Measurements from ENCODE around the gene PRKCE.

The PRKCE gene

DNA sequence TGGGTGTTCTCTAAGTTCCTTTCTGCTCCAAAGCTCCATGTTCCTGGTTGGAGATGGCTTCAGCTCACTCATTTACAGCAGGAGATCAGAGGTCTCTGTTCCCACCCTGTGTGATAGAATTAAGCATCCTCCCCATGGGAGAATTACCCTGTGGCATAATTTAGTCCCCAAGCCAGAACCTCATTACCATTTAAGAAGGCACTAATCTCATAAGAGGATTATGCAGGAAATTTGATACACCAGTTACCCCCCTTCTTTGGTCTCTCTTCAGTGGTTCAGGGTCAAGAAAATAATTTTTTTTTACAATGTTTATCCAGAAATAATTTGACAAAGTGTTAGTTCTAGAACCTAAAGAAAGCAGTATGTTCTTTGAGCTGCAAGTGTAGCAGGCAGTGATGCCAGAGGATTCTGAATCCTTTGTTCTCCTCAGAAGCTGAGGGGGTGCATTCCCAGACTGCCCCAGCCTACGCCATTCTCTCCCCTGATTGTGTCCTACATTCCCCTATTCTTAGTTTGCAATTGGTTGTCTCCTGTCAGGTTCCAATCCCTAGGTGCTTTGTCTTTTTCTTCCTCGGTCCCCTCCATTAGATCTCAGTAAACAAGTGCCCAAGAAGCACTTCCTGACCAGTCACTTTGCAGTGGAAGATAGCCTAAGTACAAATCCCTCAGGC is 163.6 kb downstream of the PRKCE start:
- DNase-seq = no peak

DNA sequence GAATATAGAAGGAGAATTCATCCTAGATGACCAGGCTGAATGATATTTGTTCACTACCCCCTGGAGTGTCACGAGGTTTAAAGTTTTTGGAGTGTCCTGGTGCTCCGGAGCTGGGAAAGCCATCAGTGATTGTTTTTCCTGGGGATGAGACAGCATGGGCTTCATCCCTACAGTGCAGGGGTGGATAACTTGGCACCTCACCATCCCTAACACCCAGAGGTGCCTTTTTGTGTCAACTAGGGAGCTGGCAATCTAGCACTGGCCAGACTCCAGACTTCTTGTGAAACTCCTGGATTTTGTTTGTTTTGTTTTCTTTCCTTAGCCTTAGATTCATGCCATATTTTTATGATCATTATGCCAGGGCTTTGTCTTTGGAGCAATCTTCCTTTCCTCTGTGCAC is 164.8 kb downstream of the PRKCE start:
- no peak for DNase-seq

DNA sequence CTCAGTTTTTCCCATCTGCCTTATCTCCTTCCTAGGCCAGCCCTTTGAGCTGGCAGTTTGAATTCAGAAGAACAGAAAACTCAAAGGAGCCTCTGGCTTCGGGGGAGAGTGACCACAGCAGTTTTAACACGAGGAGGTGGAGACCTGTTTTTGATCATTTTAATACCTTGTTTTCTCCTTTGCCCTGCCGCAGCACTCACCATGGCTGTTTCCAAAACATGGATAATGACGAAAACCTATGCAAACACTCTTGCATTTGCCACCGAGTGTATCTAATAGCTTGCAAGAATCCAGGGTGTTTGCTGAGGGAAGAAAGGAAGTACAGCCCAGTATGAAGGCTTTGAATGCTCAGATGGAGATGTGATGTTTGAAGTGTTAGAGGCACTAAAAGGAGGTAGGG is 167.1 kb downstream of the PRKCE start:
- no peak for DNase-seq

DNA sequence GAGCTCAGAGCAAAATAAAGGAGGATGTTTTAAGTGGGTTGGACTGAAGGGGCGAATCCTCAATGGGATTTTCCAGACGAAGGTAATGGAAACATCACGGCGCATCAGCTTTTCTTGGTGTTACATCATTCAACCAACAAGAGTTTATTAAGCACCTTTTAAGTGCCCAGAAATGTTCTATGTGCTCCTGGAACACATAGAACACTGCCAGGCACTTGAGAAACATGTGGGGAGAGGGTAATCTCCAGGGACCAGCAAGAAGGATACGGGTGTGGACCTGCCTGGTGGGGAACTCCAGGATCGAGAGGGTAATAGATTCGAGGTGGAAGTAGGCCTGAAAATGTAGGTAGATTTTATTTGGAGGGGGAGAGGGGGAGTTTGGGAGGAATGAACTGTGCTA is 168.6 kb downstream of the PRKCE start:
- DNase-seq = no peak

DNA sequence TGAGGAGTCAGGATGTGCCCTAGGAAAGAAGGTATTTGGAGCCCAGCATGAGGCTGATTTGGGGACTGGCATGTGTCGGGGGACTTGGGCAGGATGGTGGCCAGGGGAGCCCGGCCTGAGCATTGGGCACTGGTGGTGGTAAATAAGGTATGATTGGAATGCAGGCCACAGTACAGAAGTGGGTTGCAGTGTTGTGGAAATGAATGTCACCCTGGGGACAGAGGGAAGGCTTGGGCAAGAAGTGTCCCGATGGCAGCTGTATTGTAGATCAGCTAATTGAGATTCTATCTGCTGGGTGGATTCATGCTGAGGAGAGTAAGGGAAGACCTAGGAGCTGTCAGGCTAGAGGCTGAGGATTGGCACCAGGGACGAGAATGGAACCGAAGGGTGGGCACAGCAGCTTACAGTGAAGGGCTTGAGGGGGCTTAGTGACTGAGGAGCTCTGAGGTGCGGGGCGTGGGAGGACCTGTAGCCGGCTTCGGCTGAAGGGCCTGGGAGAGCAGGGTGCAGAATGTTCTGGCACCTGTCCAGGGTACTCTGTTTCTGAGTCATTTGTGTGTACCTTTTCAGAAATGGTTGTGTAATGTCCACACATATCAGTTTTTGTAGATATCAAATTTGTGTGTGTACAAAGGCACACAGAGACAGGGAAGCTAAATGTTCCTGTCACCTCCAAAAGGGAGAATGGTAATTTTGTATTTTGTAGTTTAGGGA is 170.2 kb downstream of the PRKCE start:
- DNase-seq = no peak

DNA sequence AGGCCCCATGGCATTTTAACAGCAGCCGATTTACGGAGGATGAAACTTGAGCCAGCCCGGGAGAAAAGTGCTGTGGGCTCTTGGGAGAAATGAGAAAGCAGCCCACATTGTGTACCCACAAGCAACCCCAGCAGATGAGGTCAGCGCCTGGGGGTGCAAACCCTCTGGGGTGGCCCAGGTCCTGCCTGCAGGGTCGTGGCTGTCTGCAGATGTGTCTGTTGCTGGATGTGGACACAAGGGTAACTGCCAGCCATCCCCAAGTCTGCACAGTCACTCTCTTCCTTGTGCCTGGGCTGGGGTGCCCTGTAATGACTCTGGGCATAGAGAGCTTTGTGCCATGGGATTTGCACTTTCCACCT is 170.8 kb downstream of the PRKCE start:
- DNase-seq = no peak

DNA sequence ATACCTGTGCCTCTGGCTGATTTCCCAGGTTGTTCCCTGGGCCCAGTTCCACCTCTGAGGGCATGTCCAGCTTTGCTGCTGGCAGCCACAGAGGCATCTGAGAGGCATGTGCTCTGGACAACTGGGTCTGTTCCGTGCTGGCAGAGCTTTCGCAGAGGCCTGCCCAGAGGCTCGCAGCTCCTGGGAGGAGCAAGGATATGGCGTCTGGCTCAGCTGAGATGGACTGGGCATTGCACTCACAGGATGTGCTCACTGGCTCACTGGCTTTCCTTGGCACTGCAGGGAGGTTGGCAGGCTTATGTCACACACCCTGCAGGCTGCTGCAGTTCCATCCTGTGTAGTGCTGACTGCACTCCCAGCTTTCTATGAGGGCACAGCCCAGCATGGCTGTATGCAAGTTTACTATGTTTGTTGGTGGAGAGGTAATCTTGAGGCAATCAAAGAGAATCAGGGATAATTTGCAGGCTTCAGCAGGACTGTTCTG is 172.3 kb downstream of the PRKCE start:
- DNase-seq = no peak

DNA sequence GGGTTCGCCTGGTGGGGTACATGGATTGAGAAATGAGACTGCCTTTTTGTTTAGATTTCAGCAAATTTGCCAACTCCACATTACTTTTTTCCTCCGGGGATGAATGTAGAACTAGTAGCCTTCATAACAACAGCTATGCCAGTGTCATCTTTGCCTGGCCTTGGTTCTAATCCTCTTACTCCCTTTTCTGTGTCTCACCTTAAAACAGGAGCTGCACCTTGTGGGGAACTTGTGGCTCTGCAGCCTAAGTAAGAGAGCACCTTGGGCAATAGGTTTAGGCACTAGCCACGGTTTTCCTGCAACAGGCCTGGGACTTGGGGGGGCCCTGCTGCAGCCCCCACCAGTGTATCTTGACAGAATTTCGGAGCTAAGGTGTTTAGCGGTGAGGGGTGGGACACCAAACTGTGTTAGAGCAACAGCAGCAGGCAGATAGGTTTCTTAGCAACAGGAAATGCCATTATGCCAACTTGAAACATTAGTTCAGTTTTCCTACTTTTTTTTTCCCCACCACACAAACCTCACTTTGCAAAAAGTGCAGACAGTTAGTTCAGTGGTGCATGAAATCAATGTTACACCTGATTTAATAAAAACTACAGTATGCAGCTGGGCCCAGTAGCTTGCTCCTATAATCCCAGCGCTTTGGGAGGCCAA is 173.7 kb downstream of the PRKCE start:
- DNase-seq = no peak

DNA sequence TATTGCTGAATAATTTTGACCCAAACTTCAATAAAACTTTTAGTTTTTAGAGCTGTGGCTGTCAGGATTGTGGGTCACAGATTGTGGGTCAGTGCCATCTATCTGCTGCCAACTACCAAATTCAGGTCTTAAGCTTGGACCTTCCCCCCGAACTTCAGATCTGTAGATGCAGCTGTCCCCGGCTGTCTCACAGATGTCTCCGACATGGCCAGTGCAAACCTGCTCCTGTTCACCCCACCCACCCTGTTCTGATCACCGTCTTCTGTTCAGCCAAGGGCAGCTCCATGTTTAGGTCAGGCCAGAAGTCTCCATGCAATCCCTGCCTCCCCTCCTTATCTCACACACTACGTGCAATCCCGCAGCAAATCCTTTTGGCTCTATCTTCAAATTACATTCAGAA is 175.0 kb downstream of the PRKCE start:
- DNase-seq = no peak

DNA sequence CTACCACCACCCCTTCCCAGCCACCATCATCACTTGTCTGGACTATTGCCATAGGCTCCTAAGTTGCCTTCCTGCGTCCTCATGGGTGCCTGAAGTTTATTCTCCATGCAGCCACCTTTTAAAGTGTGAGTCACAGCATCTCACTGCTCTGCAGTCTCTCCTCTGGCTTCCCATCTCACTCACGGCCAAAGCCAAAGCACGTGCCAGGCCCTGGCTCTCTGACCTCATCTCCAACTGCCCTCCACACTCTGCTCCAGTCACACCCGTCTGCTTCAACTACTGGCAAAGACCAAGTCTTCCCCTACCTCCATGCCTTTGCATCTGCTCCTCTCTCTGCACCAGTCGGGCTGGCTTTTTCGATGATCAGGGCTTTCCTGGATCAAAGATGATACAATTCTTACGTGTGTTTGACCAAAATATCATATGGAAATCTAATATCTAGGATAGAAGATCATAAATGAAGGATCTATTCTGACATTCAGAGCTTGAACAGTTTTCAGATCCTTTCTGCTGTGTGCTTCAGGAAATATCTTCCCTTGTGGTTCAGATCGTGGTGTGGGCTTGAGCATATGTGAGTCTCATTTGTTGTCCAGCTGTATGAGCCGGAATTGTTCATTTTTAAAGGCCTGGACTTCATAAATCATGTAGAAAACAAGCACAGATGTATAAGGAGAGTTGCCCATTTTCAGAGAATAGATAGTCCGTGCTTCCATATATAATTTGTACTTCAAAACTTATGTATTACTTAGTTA is 175.6 kb downstream of the PRKCE start:
- no peak for DNase-seq

DNA sequence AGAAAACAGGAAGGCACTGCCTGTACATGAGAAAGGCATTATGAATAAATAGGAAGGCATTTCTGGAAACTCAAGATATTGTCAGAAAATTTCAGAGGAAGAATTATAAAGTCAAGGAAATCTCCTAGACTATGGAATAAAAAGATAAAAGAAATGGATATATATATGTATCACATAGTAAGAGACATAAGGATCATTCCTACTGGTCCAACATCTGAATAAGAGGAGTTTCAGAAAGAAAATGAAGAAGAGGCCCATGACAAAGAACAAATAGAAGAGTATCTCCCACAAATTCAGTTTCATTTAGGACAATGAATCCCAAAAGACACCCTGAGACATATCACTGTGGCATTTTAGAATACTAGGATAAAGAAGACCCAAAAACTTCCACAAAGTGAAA is 178.8 kb downstream of the PRKCE start:
- DNase-seq = no peak

DNA sequence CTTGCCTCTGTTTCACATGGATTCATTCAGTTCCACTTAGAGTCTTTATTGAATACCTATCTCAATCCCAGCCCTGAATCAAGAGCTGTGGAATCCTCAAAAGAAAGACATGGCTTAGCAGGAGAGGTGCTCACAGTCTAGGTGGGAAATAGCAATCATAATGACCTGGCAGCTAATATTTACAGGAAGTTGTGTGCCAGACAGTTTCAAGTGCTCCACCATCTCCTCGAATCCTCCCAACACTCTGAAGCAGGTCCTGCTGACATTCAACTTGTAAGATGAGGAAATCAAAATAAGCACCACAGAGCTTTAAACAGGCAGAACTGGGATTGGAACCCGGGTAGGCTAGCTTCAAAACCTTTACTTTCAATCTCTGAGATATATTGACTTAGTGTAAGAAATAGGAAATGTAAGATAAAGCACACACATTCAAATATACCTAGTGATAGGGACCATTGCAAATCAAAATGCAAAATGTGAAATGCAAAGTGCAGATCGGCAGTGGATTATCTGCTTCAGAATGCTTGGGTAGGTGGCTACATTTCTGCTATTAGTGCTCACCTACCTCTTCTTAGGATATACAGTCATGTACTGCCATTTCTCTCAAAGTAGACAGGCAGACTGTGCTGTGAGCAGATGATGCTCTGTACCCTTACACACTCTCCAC is 182.0 kb downstream of the PRKCE start:
- no peak for DNase-seq

DNA sequence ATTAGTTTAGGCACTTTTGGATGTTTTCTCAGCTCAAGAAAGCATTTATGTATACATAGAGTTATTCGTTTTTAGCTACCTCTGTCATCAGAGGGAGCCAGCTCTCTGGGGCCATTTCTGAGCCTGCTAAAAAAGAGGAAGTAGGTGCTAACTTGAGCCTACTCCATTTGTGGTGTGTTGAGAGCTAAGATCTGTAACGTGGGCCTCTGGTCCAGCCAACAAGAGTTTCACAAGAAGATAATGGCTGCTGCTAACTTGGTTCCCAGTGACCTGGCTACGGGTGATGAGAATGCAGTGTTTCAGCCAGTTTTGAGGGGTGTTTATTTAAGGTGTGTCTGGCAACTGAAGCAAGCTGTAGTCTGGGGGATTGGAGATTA is 182.5 kb downstream of the PRKCE start:
- DNase-seq = no peak

DNA sequence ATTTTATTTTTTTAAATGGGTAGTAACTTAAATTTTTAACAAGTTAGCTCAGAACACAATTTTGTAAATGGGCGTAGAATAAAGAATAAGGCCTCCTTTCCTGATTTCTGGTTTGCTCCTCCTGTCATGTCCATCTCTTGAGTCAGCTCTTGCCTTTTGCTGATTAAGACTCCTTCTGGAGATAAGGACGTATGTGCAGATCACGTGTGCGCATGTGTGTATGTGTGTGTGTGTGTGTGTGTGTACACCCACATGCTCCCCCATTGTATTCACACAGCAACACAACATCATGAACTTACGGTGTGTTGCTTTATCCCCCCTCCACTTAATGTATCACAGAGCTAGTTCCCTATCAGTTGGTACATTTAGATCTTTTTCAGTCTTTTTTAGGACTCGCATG is 182.9 kb downstream of the PRKCE start:
- no peak for DNase-seq

DNA sequence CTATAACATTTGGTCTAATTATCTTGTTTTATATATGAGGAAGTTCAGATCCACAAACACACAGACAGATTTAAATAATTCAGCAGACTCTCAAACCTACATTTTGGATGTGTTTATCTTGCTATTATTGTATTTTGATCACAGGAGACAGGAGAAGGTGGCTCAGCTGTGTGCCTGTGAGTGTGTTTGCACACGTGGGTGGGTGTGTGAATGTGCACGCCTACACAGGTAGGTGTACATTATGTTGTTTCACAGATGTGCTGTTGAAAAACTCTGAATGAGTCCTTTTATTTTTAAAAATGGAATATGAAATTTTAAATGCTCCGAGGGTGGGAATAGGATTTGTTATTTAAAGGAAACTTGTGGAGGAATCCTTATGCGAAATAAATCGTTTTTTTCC is 183.4 kb downstream of the PRKCE start:
- no peak for DNase-seq

DNA sequence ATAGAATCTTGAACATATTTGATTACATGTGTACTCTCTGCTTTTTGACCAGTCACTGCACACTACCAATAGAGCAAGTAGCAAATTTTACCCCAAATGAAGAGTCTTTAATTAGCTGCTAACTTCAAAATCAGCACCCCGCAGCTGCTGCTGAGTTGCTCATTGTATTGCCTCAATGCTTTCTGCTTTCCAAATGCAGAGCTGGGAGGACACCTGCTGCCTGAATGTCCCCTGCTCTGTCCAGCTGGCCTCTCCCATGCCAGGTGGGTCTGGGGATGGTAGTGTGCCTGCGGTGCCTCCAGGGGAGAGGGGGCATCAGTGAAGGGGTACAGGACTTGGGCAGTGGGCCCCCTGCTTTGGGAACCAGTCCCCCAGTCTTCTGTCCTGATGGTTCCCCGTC is 184.8 kb downstream of the PRKCE start:
- no peak for DNase-seq

DNA sequence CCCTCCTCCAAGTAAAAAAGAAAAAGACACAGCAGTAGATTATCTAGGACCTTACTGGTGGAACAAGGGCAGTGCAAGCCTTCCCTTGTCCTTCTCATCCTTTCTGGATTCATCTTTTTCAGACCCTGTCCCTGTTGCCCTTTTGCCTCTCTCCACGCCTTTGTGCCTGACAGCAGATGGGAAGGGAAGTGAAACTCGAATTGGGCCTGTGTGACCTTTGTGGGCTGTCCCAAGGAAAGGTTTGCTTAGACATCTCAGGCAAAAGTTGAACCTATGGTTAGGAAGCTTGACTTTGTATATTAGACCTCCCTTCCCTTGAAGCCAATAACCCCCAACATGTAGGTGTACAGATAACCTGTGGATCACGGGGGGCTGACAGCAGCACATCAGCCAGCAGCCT is 185.3 kb downstream of the PRKCE start:
- DNase-seq = no peak

DNA sequence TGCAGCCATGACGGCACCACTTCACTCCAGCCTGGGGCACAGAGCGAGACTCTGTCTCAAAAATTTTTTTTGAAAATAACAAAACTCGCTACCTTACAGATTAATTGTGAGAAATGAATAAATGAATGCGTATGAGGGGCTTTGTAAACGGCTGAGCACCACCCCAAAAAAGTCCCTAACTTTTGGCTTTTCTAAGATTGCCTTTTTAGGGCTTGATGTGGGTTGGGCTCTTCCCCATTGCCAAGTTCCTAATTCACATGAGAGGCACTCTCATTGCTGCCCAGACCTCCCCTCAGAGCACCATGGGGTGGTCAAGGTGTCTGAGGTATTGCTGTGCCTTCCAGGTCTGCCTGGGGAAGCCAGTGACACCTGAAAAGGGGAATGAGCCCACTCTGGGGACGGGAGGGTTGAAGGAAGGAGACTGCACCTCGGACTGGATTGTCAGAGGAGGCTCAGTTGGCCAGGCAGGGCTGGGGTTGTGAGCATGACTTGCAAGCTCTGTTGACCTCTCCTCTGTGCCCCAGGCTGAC is 186.4 kb downstream of the PRKCE start:
- DNase-seq = no peak

DNA sequence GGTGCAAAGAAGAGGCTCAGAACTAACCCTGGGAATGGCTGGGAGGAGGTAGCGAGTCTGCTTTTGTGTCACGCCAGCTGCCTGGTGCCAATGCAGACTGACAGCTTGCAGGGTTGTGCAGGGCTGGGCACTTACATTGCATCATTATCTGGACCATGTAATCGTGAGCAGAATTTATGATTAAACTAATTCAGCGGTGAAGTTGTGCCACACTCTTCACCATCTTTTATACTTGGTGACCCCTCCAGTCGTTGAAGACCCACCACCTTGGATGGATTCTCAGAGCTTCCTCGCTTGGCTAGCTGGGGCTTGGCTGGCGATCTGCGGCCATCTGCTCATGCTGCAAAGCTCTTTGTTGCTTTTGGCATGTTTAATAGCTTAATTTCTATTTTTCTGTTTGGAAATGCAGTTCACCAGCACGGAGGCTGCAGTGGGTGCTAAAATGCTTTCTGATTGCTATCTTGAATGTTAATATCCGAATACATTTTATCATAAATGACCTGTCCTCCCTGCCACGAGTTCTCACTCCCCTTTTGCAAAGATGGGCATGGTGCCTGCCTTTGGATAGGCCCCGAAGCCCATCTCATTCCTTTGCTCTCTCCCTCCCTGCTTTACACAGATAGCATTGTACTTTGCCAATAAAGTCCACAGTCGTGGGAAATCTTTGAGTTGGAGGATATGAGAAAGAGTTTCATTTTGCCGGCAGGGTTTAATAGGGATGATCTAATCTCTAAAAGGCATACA is 188.2 kb downstream of the PRKCE start:
- no peak for DNase-seq

DNA sequence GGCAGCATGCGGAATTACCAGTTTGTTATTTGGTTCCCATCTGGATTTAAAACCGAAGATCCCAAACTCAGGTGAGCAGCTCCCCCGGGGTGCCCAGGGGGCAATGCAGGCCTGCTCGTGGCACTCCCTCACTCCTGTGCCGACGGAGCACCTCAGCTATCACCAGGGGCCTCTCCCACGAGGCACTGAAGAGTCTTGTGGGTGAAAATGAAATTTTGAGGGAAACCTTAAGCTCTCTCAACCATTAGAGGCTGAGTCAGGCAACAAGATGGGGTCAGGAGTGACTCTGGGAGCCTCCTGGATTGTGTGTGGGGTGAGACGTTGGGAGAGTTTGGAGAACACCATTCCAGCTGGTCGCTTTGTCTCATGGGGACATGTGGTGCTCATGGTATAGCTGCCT is 189.0 kb downstream of the PRKCE start:
- DNase-seq = no peak

DNA sequence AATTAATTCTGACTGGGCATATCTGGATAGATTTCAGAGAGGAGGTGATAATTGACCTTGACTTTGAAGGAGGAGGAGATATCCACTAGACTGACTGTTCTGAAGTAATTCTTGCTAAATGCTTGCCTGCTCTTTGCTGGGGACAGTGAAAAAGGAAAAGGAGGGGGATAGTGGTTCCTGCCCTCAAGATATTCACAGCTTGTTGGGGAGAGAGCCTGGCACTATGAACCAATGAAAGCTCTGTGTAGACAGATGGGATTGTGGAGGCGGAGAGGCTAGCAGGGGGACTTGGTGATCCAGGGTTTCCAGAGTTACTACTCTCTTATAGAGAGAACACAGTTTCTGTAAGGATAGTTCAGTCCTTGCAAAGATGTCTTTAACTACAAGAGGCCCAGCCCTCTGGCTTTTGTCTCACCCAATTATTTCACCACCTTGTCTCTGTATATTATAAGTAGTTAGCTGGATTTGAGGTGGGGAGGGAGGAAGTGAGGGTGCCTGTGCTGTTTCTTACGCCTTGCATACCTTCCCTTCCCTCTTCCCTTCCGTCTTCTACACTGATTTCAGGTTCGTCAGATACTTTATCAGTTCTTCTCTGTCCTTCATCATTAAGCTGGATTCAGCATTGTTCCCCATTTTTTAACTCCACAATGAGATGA is 190.4 kb downstream of the PRKCE start:
- DNase-seq = no peak

DNA sequence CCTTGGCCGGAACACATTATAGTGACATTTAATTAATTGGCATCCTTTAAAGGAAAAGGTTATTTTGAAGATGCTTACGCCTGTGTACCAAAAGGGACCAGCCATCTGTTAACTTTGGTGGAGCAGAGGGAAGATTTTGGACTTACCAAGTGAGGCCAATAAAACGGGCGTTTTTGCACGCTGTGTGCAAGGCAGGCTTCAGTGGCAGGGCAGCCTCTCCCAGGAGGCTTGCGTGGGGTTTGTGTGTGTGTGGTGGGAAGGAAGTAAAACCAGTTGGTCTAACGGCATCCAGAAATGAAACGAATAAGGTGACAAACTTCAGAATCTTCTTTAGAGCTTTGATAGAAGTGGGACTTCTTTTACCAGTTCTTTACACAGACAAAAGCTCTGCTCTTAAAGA is 191.7 kb downstream of the PRKCE start:
- no peak for DNase-seq

Measured in SHP77 treated with DMSO at 0.1 percent for 48 hours (cell line).